Measurements from ENCODE around the gene MMP19.

Gene MMP19

GRCh38 chr12:55815473-55815872 lies 27.3 kb downstream of the MMP19 start:
- DNase-seq (ENCODE audit: low read depth in 3 of 3), result no peak

- DNase-seq (ENCODE audit: low read depth in 3 of 3), result no peak
These were observed 28.5 kb downstream of the MMP19 start for GRCh38 chr12:55814257-55814656.

GRCh38 chr12:55812088-55812487 lies 30.6 kb downstream of the MMP19 start:
- no peak for DNase-seq (ENCODE audit: low read depth in 3 of 3)

- no peak for DNase-seq (ENCODE audit: low read depth in 3 of 3)
These were observed 33.5 kb downstream of the MMP19 start for GRCh38 chr12:55809274-55809673.

GRCh38 chr12:55806982-55807381 lies 35.8 kb downstream of the MMP19 start:
- no peak for DNase-seq (ENCODE audit: low read depth in 3 of 3)

GRCh38 chr12:55797550-55797949 lies 45.2 kb downstream of the MMP19 start:
- no peak for DNase-seq (ENCODE audit: low read depth in 3 of 3)

- no peak for DNase-seq (ENCODE audit: low read depth in 3 of 3)
These were observed 45.7 kb downstream of the MMP19 start for GRCh38 chr12:55797068-55797467.

- no peak for DNase-seq (ENCODE audit: low read depth in 3 of 3)
These were observed 46.8 kb downstream of the MMP19 start for GRCh38 chr12:55795950-55796349.

GRCh38 chr12:55789893-55790292 lies 52.8 kb downstream of the MMP19 start:
- DNase-seq (ENCODE audit: low read depth in 3 of 3), result no peak

- DNase-seq (ENCODE audit: low read depth in 3 of 3), result no peak
These were observed 53.6 kb downstream of the MMP19 start for GRCh38 chr12:55789171-55789570.

GRCh38 chr12:55788546-55788945 lies 54.2 kb downstream of the MMP19 start:
- DNase-seq (ENCODE audit: low read depth in 3 of 3), result no peak
